ENCODE measurements around the gene RNF31.

RNF31 gene

DNA sequence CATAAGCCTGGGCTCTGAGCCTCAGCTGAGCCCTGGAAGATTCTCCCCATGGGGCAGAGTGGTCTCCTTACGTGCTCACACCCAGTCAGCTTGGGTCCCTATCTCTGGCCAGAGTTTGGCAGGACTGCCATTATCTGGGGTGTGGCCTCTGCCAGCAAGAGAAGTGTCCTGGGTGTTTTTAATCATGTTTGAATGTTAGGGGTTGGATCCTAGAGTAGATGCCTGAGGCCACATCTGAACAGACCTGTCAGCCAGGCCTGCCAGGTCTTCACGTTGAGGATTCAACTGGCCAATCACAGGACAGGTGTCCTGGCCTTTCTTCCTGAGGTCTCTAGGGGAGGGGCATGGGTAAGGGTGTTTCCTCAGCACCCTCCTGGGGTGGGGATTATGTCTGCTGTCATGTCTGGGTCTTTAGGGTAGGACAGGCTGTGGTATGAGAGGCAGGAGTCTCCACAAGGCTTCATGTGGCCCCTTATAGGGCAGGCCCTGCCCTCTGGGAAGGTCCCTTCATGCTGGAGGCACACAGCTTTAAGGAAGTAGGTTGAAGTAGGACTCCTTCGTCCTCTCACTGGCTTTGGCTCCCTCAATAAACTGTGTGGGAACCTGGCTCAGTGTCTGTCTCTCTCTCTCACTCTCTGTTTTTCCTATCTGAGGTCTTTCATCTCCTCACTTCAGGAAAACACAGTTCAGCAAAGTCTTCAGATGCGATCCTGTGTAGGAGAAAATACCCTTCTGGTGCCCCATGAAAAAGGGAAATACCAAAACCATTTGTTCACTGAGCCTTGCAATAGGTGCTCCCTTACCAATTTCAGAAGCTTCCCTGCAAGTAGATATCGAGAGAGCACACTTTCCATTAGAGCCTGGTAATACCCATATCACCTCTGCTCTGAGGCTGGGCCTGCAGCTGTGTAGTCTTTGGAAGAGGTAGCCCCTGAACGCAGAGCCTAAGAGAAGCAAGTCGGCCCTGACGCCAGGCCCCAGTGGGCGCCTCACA is 23.6 kb upstream of the RNF31 start:
- TF ChIP-seq ISL1 (CRISPR knock-in tag; IDR thresholded peaks at IDR 0.05) (no peak), ZFP3 (CRISPR knock-in tag; IDR thresholded peaks at IDR 0.05) (no peak)
- ATAC-seq = no peak

DNA sequence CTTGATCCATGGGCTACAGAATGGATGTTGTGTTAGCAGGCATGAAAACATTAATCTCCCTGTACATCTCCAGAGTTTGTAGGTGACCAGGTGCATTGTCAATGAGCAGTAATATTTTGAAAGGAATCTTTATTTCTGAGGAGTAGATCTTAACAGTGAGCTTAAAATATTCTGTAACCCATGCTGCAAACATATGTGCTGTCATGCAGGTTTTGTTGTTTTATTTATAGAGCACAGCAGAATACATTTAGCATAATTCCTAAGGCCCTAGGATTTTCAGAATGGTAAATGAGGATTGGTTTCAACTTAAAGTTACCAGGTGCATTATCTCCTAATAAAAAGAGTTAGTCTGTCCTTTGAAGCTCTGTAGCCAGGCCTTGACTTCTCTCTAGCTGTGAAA is 20.4 kb upstream of the RNF31 start:
- no peak for ATAC-seq
- no peak for TF ChIP-seq ESRRG (CRISPR knock-in tag; IDR thresholded peaks at IDR 0.05)

DNA sequence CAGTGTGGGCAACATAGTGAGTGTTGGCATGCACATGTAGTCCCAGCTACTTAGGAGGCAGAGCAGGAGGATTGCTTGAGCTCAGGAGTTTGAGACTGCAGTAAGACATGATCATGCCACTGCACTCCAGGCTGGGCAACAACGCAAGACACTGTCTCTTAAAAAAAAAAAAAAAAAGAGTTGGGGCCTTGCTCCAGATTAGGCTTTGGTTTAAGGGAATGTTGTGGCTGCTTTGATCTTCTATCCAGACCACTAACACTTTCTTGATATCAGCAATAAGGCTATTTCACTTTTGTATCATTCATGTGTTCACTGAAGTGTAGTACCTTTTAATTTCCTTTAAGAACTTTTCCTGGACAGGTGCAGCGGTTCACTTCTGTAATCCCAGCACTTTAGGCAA is 19.6 kb upstream of the RNF31 start:
- ATAC-seq = no peak
- TF ChIP-seq ESRRG (CRISPR knock-in tag; IDR thresholded peaks at IDR 0.05) = no peak
- TF ChIP-seq, protein P1, sequence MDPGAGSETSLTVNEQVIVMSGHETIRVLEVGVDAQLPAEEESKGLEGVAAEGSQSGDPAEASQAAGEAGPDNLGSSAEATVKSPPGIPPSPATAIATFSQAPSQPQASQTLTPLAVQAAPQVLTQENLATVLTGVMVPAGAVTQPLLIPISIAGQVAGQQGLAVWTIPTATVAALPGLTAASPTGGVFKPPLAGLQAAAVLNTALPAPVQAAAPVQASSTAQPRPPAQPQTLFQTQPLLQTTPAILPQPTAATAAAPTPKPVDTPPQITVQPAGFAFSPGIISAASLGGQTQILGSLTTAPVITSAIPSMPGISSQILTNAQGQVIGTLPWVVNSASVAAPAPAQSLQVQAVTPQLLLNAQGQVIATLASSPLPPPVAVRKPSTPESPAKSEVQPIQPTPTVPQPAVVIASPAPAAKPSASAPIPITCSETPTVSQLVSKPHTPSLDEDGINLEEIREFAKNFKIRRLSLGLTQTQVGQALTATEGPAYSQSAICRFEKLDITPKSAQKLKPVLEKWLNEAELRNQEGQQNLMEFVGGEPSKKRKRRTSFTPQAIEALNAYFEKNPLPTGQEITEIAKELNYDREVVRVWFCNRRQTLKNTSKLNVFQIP (CRISPR knock-in tag; IDR thresholded peaks at IDR 0.05; ENCODE audit: borderline replicate concordance, low read depth) = no peak
- no peak for TF ChIP-seq ZNF565 (CRISPR knock-in tag; conservative IDR thresholded peaks at IDR 0.05; ENCODE audit: low read depth)
- TF ChIP-seq, protein P2, sequence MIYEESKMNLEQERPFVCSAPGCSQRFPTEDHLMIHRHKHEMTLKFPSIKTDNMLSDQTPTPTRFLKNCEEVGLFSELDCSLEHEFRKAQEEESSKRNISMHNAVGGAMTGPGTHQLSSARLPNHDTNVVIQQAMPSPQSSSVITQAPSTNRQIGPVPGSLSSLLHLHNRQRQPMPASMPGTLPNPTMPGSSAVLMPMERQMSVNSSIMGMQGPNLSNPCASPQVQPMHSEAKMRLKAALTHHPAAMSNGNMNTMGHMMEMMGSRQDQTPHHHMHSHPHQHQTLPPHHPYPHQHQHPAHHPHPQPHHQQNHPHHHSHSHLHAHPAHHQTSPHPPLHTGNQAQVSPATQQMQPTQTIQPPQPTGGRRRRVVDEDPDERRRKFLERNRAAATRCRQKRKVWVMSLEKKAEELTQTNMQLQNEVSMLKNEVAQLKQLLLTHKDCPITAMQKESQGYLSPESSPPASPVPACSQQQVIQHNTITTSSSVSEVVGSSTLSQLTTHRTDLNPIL (CRISPR knock-in tag; IDR thresholded peaks at IDR 0.05; ENCODE audit: low read depth) = no peak
- TF ChIP-seq SNAI2 (CRISPR knock-in tag; IDR thresholded peaks at IDR 0.05) = no peak
- no peak for TF ChIP-seq ZFP3 (CRISPR knock-in tag; IDR thresholded peaks at IDR 0.05)
- no peak for TF ChIP-seq TOX (CRISPR knock-in tag; IDR thresholded peaks at IDR 0.05; ENCODE audit: borderline replicate concordance)
- TF ChIP-seq, protein P3, sequence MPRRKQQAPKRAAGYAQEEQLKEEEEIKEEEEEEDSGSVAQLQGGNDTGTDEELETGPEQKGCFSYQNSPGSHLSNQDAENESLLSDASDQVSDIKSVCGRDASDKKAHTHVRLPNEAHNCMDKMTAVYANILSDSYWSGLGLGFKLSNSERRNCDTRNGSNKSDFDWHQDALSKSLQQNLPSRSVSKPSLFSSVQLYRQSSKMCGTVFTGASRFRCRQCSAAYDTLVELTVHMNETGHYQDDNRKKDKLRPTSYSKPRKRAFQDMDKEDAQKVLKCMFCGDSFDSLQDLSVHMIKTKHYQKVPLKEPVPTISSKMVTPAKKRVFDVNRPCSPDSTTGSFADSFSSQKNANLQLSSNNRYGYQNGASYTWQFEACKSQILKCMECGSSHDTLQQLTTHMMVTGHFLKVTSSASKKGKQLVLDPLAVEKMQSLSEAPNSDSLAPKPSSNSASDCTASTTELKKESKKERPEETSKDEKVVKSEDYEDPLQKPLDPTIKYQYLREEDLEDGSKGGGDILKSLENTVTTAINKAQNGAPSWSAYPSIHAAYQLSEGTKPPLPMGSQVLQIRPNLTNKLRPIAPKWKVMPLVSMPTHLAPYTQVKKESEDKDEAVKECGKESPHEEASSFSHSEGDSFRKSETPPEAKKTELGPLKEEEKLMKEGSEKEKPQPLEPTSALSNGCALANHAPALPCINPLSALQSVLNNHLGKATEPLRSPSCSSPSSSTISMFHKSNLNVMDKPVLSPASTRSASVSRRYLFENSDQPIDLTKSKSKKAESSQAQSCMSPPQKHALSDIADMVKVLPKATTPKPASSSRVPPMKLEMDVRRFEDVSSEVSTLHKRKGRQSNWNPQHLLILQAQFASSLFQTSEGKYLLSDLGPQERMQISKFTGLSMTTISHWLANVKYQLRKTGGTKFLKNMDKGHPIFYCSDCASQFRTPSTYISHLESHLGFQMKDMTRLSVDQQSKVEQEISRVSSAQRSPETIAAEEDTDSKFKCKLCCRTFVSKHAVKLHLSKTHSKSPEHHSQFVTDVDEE (CRISPR knock-in tag; IDR thresholded peaks at IDR 0.05) = no peak
- TF ChIP-seq CSDC2 (CRISPR knock-in tag; IDR thresholded peaks at IDR 0.05) = no peak
- TF ChIP-seq ZC3H10 (CRISPR knock-in tag; IDR thresholded peaks at IDR 0.05) = no peak
- TF ChIP-seq BACH2 (CRISPR knock-in tag; IDR thresholded peaks at IDR 0.05; ENCODE audit: borderline replicate concordance) = no peak
- TF ChIP-seq ISL1 (CRISPR knock-in tag; IDR thresholded peaks at IDR 0.05) = no peak
- no peak for TF ChIP-seq RARB (CRISPR knock-in tag; IDR thresholded peaks at IDR 0.05)
- no peak for TF ChIP-seq PPARA (CRISPR knock-in tag; IDR thresholded peaks at IDR 0.05; ENCODE audit: borderline replicate concordance)
- TF ChIP-seq, protein P4, sequence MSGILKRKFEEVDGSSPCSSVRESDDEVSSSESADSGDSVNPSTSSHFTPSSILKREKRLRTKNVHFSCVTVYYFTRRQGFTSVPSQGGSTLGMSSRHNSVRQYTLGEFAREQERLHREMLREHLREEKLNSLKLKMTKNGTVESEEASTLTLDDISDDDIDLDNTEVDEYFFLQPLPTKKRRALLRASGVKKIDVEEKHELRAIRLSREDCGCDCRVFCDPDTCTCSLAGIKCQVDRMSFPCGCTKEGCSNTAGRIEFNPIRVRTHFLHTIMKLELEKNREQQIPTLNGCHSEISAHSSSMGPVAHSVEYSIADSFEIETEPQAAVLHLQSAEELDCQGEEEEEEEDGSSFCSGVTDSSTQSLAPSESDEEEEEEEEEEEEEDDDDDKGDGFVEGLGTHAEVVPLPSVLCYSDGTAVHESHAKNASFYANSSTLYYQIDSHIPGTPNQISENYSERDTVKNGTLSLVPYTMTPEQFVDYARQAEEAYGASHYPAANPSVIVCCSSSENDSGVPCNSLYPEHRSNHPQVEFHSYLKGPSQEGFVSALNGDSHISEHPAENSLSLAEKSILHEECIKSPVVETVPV (CRISPR knock-in tag; IDR thresholded peaks at IDR 0.05) = no peak
- TF ChIP-seq ARNTL (CRISPR knock-in tag; IDR thresholded peaks at IDR 0.05; ENCODE audit: borderline replicate concordance, low read depth) = no peak
- no peak for TF ChIP-seq TCF4 (CRISPR knock-in tag; IDR thresholded peaks at IDR 0.05; ENCODE audit: borderline replicate concordance)
- TF ChIP-seq ZNF70 (CRISPR knock-in tag; IDR thresholded peaks at IDR 0.05) = no peak

DNA sequence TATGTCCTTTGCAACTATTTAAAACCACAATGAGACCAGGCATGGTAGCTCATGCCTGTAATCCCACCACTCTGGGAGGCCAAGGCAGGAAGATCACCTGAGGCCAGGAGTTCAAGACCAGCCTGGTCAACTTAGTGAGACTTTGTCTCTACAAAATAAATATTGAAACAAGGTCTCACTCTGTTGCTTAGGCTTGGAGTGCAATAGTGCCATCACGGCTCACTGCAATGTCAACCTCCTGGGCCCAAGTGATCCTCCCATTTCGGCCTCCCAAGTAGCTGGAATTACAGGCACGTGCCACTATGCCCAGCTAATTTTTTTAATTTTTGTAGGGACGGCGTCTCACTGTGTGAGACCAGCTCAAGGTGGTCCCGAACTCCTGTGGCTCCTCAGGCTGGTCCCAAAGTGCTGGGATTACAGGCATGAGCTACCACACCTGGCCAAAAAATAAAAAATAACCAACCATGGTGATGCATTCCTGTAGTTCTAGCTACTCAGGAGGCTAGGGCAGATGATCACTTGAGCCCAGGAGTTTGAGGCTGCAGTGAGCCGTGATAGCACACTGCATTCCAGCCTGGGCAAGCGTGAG is 17.8 kb upstream of the RNF31 start:
- ATAC-seq = no peak
- no peak for TF ChIP-seq ZFP30 (CRISPR knock-in tag; IDR thresholded peaks at IDR 0.05)
- TF ChIP-seq ZC3H10 (CRISPR knock-in tag; IDR thresholded peaks at IDR 0.05) = no peak
- no peak for TF ChIP-seq TOX (CRISPR knock-in tag; IDR thresholded peaks at IDR 0.05; ENCODE audit: borderline replicate concordance)
- TF ChIP-seq, protein P3 (CRISPR knock-in tag; IDR thresholded peaks at IDR 0.05) = no peak
- TF ChIP-seq, protein P5, sequence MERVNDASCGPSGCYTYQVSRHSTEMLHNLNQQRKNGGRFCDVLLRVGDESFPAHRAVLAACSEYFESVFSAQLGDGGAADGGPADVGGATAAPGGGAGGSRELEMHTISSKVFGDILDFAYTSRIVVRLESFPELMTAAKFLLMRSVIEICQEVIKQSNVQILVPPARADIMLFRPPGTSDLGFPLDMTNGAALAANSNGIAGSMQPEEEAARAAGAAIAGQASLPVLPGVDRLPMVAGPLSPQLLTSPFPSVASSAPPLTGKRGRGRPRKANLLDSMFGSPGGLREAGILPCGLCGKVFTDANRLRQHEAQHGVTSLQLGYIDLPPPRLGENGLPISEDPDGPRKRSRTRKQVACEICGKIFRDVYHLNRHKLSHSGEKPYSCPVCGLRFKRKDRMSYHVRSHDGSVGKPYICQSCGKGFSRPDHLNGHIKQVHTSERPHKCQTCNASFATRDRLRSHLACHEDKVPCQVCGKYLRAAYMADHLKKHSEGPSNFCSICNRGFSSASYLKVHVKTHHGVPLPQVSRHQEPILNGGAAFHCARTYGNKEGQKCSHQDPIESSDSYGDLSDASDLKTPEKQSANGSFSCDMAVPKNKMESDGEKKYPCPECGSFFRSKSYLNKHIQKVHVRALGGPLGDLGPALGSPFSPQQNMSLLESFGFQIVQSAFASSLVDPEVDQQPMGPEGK (CRISPR knock-in tag; IDR thresholded peaks at IDR 0.05; ENCODE audit: borderline replicate concordance) = no peak
- no peak for TF ChIP-seq ZFP3 (CRISPR knock-in tag; IDR thresholded peaks at IDR 0.05)
- no peak for TF ChIP-seq ZNF8 (CRISPR knock-in tag; IDR thresholded peaks at IDR 0.05)
- TF ChIP-seq GLIS3 (CRISPR knock-in tag; IDR thresholded peaks at IDR 0.05) = no peak
- no peak for TF ChIP-seq ESRRG (CRISPR knock-in tag; IDR thresholded peaks at IDR 0.05)
